Measurements from ENCODE around the gene API5.

Gene API5

DNA sequence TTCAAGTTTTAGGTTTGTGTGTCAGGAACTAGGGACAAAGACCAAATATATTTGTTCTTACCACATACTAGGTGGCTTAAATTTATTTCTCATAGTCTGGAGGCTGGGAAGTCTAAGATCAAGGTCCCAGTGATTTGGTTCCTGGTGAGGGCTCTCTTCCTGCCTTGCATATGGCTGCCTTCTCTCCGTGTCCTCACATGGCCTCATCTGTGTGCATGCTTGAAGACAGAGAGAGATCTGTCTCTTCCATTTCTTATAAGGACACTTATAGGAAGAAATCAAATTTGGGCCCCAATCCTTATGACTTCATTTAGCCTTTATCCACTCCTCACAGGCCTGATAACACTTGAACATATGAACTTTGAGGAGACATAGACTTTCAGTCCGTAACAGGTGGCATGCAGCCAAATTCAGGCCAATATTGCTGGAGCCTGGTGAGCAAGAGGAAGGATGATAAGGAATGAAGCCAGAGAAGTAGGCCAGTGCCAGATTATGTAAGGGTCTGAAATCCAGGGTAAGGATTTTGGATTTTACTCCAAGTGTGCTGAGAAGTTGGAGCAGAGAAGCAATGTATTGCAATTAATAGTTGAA lies 82.1 kb downstream of the API5 start:
- Mint-ChIP-seq H3K27ac (no peak overlapping the region), H3K36me3 (ENCODE audit: low read depth) (peaks cover 79% of the 10 kb centered on the region), H3K9me3 (no peaks in the 10 kb centered on the region), H3K4me1 (no peaks in the 10 kb centered on the region), H3K4me3 (no peak overlapping the region), H3K27me3 (ENCODE audit: low read depth, poor library complexity) (no peaks in the 10 kb centered on the region)
- no peak for DNase-seq
- no peak for TF ChIP-seq CTCF (IDR thresholded peaks at IDR 0.05)

Measured in nephron progenitor cell (in vitro differentiated cells).